ENCODE data around the gene HOXA13.

GRCh38 chr7:27201580-27202017 lies 1.7 kb upstream of the HOXA13 start:
- no peak for TF ChIP-seq CTCF (IDR thresholded peaks at IDR 0.05)
- TF ChIP-seq EP300 (IDR thresholded peaks at IDR 0.05), result no peak
- TF ChIP-seq POLR2A (IDR thresholded peaks at IDR 0.05), result no peak

All from tibial nerve (tissue), 4 donors.